Mesenchymal stem cell (in vitro differentiated cells and primary cell): ENCODE data around the gene ERC2.

Source experiments
- DNase-seq: peaks from one replicate; pipeline ENCODE4 v3.0.0-alpha.2; 2013
- H2AFZ ChIP-seq: one replicate; pipeline ENCODE4 v1.6.1; 2013; ENCODE audit warnings: low read depth, mild to moderate bottlenecking, control low read depth, inconsistent platforms, low read length, moderate library complexity
- H2AK5ac ChIP-seq: 2 replicates; pipeline ENCODE4 v1.6.1; 2013; ENCODE audit warnings: low read length, moderate library complexity, mild to moderate bottlenecking, inconsistent platforms; ENCODE audit not compliant: severe bottlenecking
- H2BK120ac ChIP-seq: one replicate; pipeline ENCODE4 v1.6.1; 2013; ENCODE audit warnings: low read depth, mild to moderate bottlenecking, inconsistent platforms, low read length, moderate library complexity
- H2BK12ac ChIP-seq, 2 experiments: one replicate each; pipeline ENCODE4 v1.6.1; 2013; ENCODE audit warnings: inconsistent platforms in 2 of 2, low read length in 2 of 2, mild to moderate bottlenecking in 2 of 2, moderate library complexity in 2 of 2, control low read depth in 1 of 2
- H2BK15ac ChIP-seq: one replicate; pipeline ENCODE4 v1.6.1; 2013; ENCODE audit warnings: mild to moderate bottlenecking, low read depth, inconsistent platforms; ENCODE audit not compliant: poor library complexity, severe bottlenecking
- H2BK5ac ChIP-seq: 2 replicates; pipeline ENCODE4 v1.6.1; 2013; ENCODE audit warnings: low read depth, mild to moderate bottlenecking, low read length, control low read depth, inconsistent platforms; ENCODE audit not compliant: poor library complexity, severe bottlenecking
- H3K14ac ChIP-seq, 2 experiments: one replicate each; pipeline ENCODE4 v1.6.1; 2013; ENCODE audit warnings: inconsistent platforms in 2 of 2, low read length in 2 of 2, control low read depth in 1 of 2, mild to moderate bottlenecking in 1 of 2, moderate library complexity in 1 of 2
- H3K18ac ChIP-seq, 2 experiments: one replicate each; pipeline ENCODE4 v1.6.1; 2013; ENCODE audit warnings: inconsistent platforms in 2 of 2, low read length in 2 of 2, control low read depth in 1 of 2, low read depth in 1 of 2, mild to moderate bottlenecking in 1 of 2
- H3K23ac ChIP-seq, 2 experiments: one replicate each; pipeline ENCODE4 v1.6.1; 2013; ENCODE audit warnings: inconsistent platforms in 2 of 2, low read length in 2 of 2, mild to moderate bottlenecking in 2 of 2, moderate library complexity in 2 of 2, control low read depth in 1 of 2
- H3K27ac ChIP-seq: 2 replicates; pipeline ENCODE4 v1.5.1; 2013; ENCODE audit warnings: mild to moderate bottlenecking, moderate library complexity, low read length, control low read depth, inconsistent platforms; ENCODE audit not compliant: poor library complexity, severe bottlenecking
- H3K27me3 ChIP-seq, 2 experiments: 2 replicates each; pipeline versions ENCODE4 v1.6.1 to v1.7.0; 2013; ENCODE audit warnings: low read length in 2 of 2, mild to moderate bottlenecking in 2 of 2, moderate library complexity in 2 of 2, control low read depth in 1 of 2, inconsistent platforms in 1 of 2; ENCODE audit not compliant: control insufficient read depth in 1 of 2, insufficient read depth in 1 of 2
- H3K36me3 ChIP-seq, 2 experiments: 2 replicates each; pipeline versions ENCODE4 v1.6.1 to v1.7.0; 2013; ENCODE audit warnings: low read length in 2 of 2, control low read depth in 1 of 2, inconsistent platforms in 1 of 2, low read depth in 1 of 2, mild to moderate bottlenecking in 1 of 2; ENCODE audit not compliant: insufficient read depth in 2 of 2, control insufficient read depth in 1 of 2
- H3K4ac ChIP-seq, 2 experiments: one replicate each; pipeline ENCODE4 v1.6.1; 2013; ENCODE audit warnings: inconsistent platforms in 2 of 2, low read length in 2 of 2, mild to moderate bottlenecking in 2 of 2, moderate library complexity in 2 of 2, control low read depth in 1 of 2, low read depth in 1 of 2
- H3K4me1 ChIP-seq: 2 replicates; pipeline ENCODE4 v1.6.1; 2013; ENCODE audit warnings: low read depth, low read length, control low read depth; ENCODE audit not compliant: control insufficient read depth, insufficient read depth
- H3K4me2 ChIP-seq: 2 replicates; pipeline ENCODE4 v1.6.1; 2013; ENCODE audit warnings: low read length, mild to moderate bottlenecking, inconsistent platforms; ENCODE audit not compliant: poor library complexity, severe bottlenecking
- H3K4me3 ChIP-seq, 2 experiments: 2 replicates each; pipeline versions ENCODE4 v1.5.1 to v1.7.0; 2013; ENCODE audit warnings: low read length in 2 of 2, mild to moderate bottlenecking in 2 of 2, control low read depth in 1 of 2, low read depth in 1 of 2; ENCODE audit not compliant: insufficient read depth in 1 of 2
- H3K79me1 ChIP-seq: replicated peaks from 2 replicates; pipeline ENCODE4 v1.6.1; 2013; ENCODE audit warnings: mild to moderate bottlenecking, control low read depth, low read length, inconsistent platforms; ENCODE audit not compliant: poor library complexity, severe bottlenecking
- H3K9ac ChIP-seq: 2 replicates; pipeline ENCODE4 v1.7.0; 2013; ENCODE audit warnings: mild to moderate bottlenecking, low read length, moderate library complexity
- H3K9me3 ChIP-seq: 2 replicates; pipeline ENCODE4 v1.7.0; 2013; ENCODE audit warnings: mild to moderate bottlenecking, low read length; ENCODE audit not compliant: control insufficient read depth
- H4K8ac ChIP-seq: one replicate; pipeline ENCODE4 v1.6.1; 2013; ENCODE audit warnings: inconsistent platforms, mild to moderate bottlenecking, low read length, moderate library complexity
- H4K91ac ChIP-seq: one replicate; pipeline ENCODE4 v1.6.1; 2013; ENCODE audit warnings: mild to moderate bottlenecking, low read length, inconsistent platforms
- WGBS: methylation state at CpG from one replicate; pipeline ENCODE4 v1.1.7; 2013; ENCODE audit warnings: mixed read lengths; 5-methylcytosine and 5-hydroxymethylcytosine counted together

The ERC2 gene

GRCh38 chr3:55966566-55966965 lies 501.7 kb downstream of the ERC2 start:
- no peak overlapping the region for H2AK5ac ChIP-seq
- WGBS, result 98% methylated on average over 1 of the region's 1 CpG
- no peak overlapping the region for H2BK12ac ChIP-seq
- H3K9me3 ChIP-seq, result no peaks in the 10 kb centered on the region
- H3K36me3 ChIP-seq, result no peaks in the 10 kb centered on the region
- H3K18ac ChIP-seq, result no peak overlapping the region
- H4K91ac ChIP-seq, result no peak overlapping the region
- no peak overlapping the region for H4K8ac ChIP-seq
- H3K4ac ChIP-seq, result no peak overlapping the region
- no peak overlapping the region for H2BK5ac ChIP-seq
- H3K4me3 ChIP-seq, result no peak overlapping the region
- H3K4me1 ChIP-seq, result no peaks in the 10 kb centered on the region
- no peak for DNase-seq
- H3K27ac ChIP-seq, result no peak overlapping the region
- no peak overlapping the region for H2BK120ac ChIP-seq
- H3K9ac ChIP-seq, result no peak overlapping the region
- no peak overlapping the region for H2AFZ ChIP-seq
- H2BK15ac ChIP-seq, result no peak overlapping the region
- H3K4me2 ChIP-seq, result no peak overlapping the region
- no peak overlapping the region for H3K23ac ChIP-seq
- no peaks in the 10 kb centered on the region for H3K79me1 ChIP-seq
- H3K27me3 ChIP-seq, result no peaks in the 10 kb centered on the region
- H3K14ac ChIP-seq, result no peak overlapping the region

- no peaks in the 10 kb centered on the region for H3K27me3 ChIP-seq
- H3K27ac ChIP-seq, result no peak overlapping the region
- H3K23ac ChIP-seq, result no peak overlapping the region
- 92% methylated on average over 4 of the region's 5 CpGs for WGBS
- H3K14ac ChIP-seq, result no peak overlapping the region
- H3K9ac ChIP-seq, result no peak overlapping the region
- H3K18ac ChIP-seq, result no peak overlapping the region
- H3K4me1 ChIP-seq, result no peaks in the 10 kb centered on the region
- no peak overlapping the region for H4K91ac ChIP-seq
- no peak overlapping the region for H2AFZ ChIP-seq
- no peak overlapping the region for H4K8ac ChIP-seq
- H2BK5ac ChIP-seq, result no peak overlapping the region
- no peak overlapping the region for H2AK5ac ChIP-seq
- no peak overlapping the region for H3K4me3 ChIP-seq
- H2BK15ac ChIP-seq, result no peak overlapping the region
- H3K4ac ChIP-seq, result no peak overlapping the region
- no peaks in the 10 kb centered on the region for H3K79me1 ChIP-seq
- H3K9me3 ChIP-seq, result no peaks in the 10 kb centered on the region
- DNase-seq, result no peak
- H2BK120ac ChIP-seq, result no peak overlapping the region
- H3K4me2 ChIP-seq, result no peak overlapping the region
- H3K36me3 ChIP-seq, result no peaks in the 10 kb centered on the region
- no peak overlapping the region for H2BK12ac ChIP-seq
Measured at GRCh38 chr3:55965776-55966175, 502.5 kb downstream of the ERC2 start.

GRCh38 chr3:55964491-55964985 lies 503.7 kb downstream of the ERC2 start:
- Histone ChIP-seq H2BK12ac (no peak overlapping the region), H3K4me3 (no peak overlapping the region), H2BK5ac (no peak overlapping the region), H3K4me1 (no peaks in the 10 kb centered on the region), H3K4ac (no peak overlapping the region), H2AFZ (no peak overlapping the region), H3K14ac (no peak overlapping the region), H3K9ac (no peak overlapping the region), H2BK120ac (no peak overlapping the region), H3K27me3 (no peaks in the 10 kb centered on the region), H2AK5ac (no peak overlapping the region), H4K8ac (no peak overlapping the region), H3K27ac (no peak overlapping the region), H4K91ac (no peak overlapping the region), H3K18ac (no peak overlapping the region), H3K4me2 (no peak overlapping the region), H3K36me3 (no peaks in the 10 kb centered on the region), H3K23ac (no peak overlapping the region), H3K79me1 (no peaks in the 10 kb centered on the region), H3K9me3 (no peaks in the 10 kb centered on the region), H2BK15ac (no peak overlapping the region)
- DNase-seq, result no peak
- WGBS, result 74% methylated on average over 2 of the region's 2 CpGs

DNA sequence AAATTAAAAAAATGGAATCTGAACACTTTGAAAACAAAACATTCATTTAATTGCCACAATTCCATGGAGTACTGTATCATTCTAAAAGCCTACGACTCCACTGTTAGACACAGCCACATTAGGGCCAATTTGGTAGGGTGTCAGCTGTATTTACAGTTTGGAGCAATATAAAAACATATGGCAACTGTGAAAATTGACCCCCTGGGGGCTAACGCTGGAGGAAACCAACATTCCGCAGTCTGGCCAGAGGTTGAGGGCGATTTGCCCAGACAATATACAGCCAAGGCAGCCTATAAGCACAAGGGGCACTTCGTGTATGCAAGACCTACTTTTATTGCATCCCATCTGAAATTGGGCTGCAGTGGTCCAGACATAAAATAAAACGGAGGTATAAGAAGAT lies 504.7 kb downstream of the ERC2 start:
- Histone ChIP-seq H3K36me3 (no peaks in the 10 kb centered on the region), H3K4me1 (no peaks in the 10 kb centered on the region), H2BK12ac (no peak overlapping the region), H3K4me2 (no peak overlapping the region), H3K79me1 (no peaks in the 10 kb centered on the region), H3K14ac (no peak overlapping the region), H3K9ac (no peak overlapping the region), H2AK5ac (no peak overlapping the region), H4K91ac (no peak overlapping the region), H2BK120ac (no peak overlapping the region), H3K4me3 (no peak overlapping the region), H3K9me3 (no peaks in the 10 kb centered on the region), H4K8ac (no peak overlapping the region), H3K4ac (no peak overlapping the region), H2AFZ (no peak overlapping the region), H2BK5ac (no peak overlapping the region), H3K27me3 (no peaks in the 10 kb centered on the region), H2BK15ac (no peak overlapping the region), H3K23ac (no peak overlapping the region), H3K18ac (no peak overlapping the region), H3K27ac (no peak overlapping the region)
- 97% methylated on average over 6 of the region's 6 CpGs for WGBS
- no peak for DNase-seq
